Effector memory CD8-positive, alpha-beta T cell (primary cell): ENCODE results near the gene MEF2B.
"Not testable (repeated sequence)": the region's sequence is repeated elsewhere in the genome, so short reads cannot be mapped to it uniquely, and the experiment has no call there.

Source experiments
- ATAC-seq: fragments of 150-1000 bp; cut with Tn5 transposase; replicated peaks from 2 replicates; pipeline ENCODE4 v1.10.0; 2021; ENCODE audit warnings: mild to moderate bottlenecking, moderate library complexity
- DNase-seq, 3 experiments: peaks; one replicate each; pipeline ENCODE4 v3.0.0; 2021
- H3K27ac Mint-ChIP-seq, 2 donors: one replicate each; pipeline ENCODE4 v1.8.0; 2022; ENCODE audit warnings: mild to moderate bottlenecking in 2 of 2, mixed read lengths in 2 of 2, moderate library complexity in 2 of 2
- H3K27me3 Mint-ChIP-seq, 2 donors: one replicate each; pipeline ENCODE4 v1.8.0; 2022; ENCODE audit warnings: mixed read lengths in 2 of 2
- H3K36me3 Mint-ChIP-seq: one replicate; pipeline ENCODE4 v1.8.0; 2022; ENCODE audit warnings: mild to moderate bottlenecking, moderate library complexity, mixed read lengths; ENCODE audit not compliant: insufficient read depth
- H3K4me1 Mint-ChIP-seq, 2 donors: one replicate each; pipeline ENCODE4 v1.8.0; 2022; ENCODE audit warnings: low read depth in 2 of 2, mixed read lengths in 2 of 2
- H3K4me3 Mint-ChIP-seq, 2 donors: one replicate each; pipeline ENCODE4 v1.8.0; 2022; ENCODE audit warnings: mild to moderate bottlenecking in 2 of 2, mixed read lengths in 2 of 2, moderate library complexity in 2 of 2
- H3K9me3 Mint-ChIP-seq, 2 donors: one replicate each; pipeline ENCODE4 v1.8.0; 2022; ENCODE audit warnings: mixed read lengths in 2 of 2

Gene MEF2B

GRCh38 chr19:19181488-19181998, 11.5 kb upstream of the MEF2B start:
- H3K4me3 Mint-ChIP-seq = no peak overlapping the region
- no peak overlapping the region for H3K27ac Mint-ChIP-seq
- peaks cover 8 to 10% of the 10 kb centered on the region in 2 donors for H3K4me1 Mint-ChIP-seq
- DNase-seq (no peak), ATAC-seq (no peak)
- H3K36me3 Mint-ChIP-seq = peaks cover 36% of the 10 kb centered on the region
- no peaks in the 10 kb centered on the region for H3K9me3 Mint-ChIP-seq
- no peaks in the 10 kb centered on the region for H3K27me3 Mint-ChIP-seq

GRCh38 chr19:19179548-19180441, 9.7 kb upstream of the MEF2B start:
- Mint-ChIP-seq H3K27me3 (no peaks in the 10 kb centered on the region), H3K9me3 (no peaks in the 10 kb centered on the region), H3K4me1 (peaks cover 3 to 5% of the 10 kb centered on the region in 2 donors), H3K4me3 (no peak overlapping the region), H3K27ac (peak overlapping the region in 1 of 2 donors; percentile 41), H3K36me3 (peaks cover 27% of the 10 kb centered on the region)
- no peak for DNase-seq
- ATAC-seq = no peak

GRCh38 chr19:19176950-19177349, 6.9 kb upstream of the MEF2B start:
- no peak for DNase-seq
- Mint-ChIP-seq H3K4me3 (no peak overlapping the region), H3K4me1 (peaks cover 2 to 3% of the 10 kb centered on the region in 2 donors), H3K27me3 (no peaks in the 10 kb centered on the region), H3K9me3 (no peaks in the 10 kb centered on the region), H3K36me3 (peaks cover 20% of the 10 kb centered on the region), H3K27ac (no peak overlapping the region)
- no peak for ATAC-seq

GRCh38 chr19:19173243-19173642, 3.2 kb upstream of the MEF2B start:
- peaks cover 18% of the 10 kb centered on the region for H3K36me3 Mint-ChIP-seq
- H3K4me3 Mint-ChIP-seq, H3K27ac Mint-ChIP-seq, ATAC-seq, H3K9me3 Mint-ChIP-seq, DNase-seq: not testable (repeated sequence)
- H3K4me1 Mint-ChIP-seq = peaks cover 19 to 22% of the 10 kb centered on the region in 2 donors
- peaks cover 0 to 19% of the 10 kb centered on the region in 2 donors for H3K27me3 Mint-ChIP-seq

- H3K27me3 Mint-ChIP-seq = peaks cover 0 to 19% of the 10 kb centered on the region in 2 donors
- no peaks in the 10 kb centered on the region for H3K9me3 Mint-ChIP-seq
- peaks cover 17% of the 10 kb centered on the region for H3K36me3 Mint-ChIP-seq
- H3K27ac Mint-ChIP-seq = peak overlapping the region in 1 of 2 donors; percentile 66
- DNase-seq (no peak), ATAC-seq (no peak)
- peaks cover 19 to 22% of the 10 kb centered on the region in 2 donors for H3K4me1 Mint-ChIP-seq
- no peak overlapping the region for H3K4me3 Mint-ChIP-seq
Measured at GRCh38 chr19:19171821-19172532, 1.9 kb upstream of the MEF2B start.

- peaks cover 0 to 19% of the 10 kb centered on the region in 2 donors for H3K27me3 Mint-ChIP-seq
- peaks cover 12% of the 10 kb centered on the region for H3K36me3 Mint-ChIP-seq
- peaks cover 19 to 21% of the 10 kb centered on the region in 2 donors for H3K4me1 Mint-ChIP-seq
- peak overlapping the region; percentile 62 for H3K4me3 Mint-ChIP-seq
- ATAC-seq = no peak
- no peak for DNase-seq
- H3K27ac Mint-ChIP-seq = peak overlapping the region; percentile 39 to 87
- H3K9me3 Mint-ChIP-seq = no peaks in the 10 kb centered on the region
Measured at GRCh38 chr19:19170873-19171672, 1.0 kb upstream of the MEF2B start.

GRCh38 chr19:19169236-19170052, 619 bp downstream of the MEF2B start:
- H3K27ac Mint-ChIP-seq = peak overlapping the region in 1 of 2 donors; percentile 11
- no peak for DNase-seq
- peaks cover 0 to 19% of the 10 kb centered on the region in 2 donors for H3K27me3 Mint-ChIP-seq
- H3K9me3 Mint-ChIP-seq = no peaks in the 10 kb centered on the region
- peak overlapping the region; percentile 62 for H3K4me3 Mint-ChIP-seq
- no peak for ATAC-seq
- peaks cover 10% of the 10 kb centered on the region for H3K36me3 Mint-ChIP-seq
- H3K4me1 Mint-ChIP-seq = peaks cover 19 to 21% of the 10 kb centered on the region in 2 donors

- Mint-ChIP-seq H3K27me3 (peaks cover 0 to 19% of the 10 kb centered on the region in 2 donors), H3K27ac (no peak overlapping the region), H3K9me3 (no peaks in the 10 kb centered on the region), H3K36me3 (peaks cover 7% of the 10 kb centered on the region), H3K4me3 (no peak overlapping the region), H3K4me1 (peaks cover 19 to 21% of the 10 kb centered on the region in 2 donors)
- no peak for DNase-seq
- no peak for ATAC-seq
Measured at GRCh38 chr19:19167612-19168011, 2.5 kb downstream of the MEF2B start.

- Mint-ChIP-seq H3K27ac (no peak overlapping the region), H3K4me3 (no peak overlapping the region), H3K27me3 (peaks cover 0 to 10% of the 10 kb centered on the region in 2 donors), H3K9me3 (no peaks in the 10 kb centered on the region), H3K36me3 (peaks cover 7% of the 10 kb centered on the region), H3K4me1 (peaks cover 9 to 13% of the 10 kb centered on the region in 2 donors)
- no peak for ATAC-seq
- no peak for DNase-seq
Measured at GRCh38 chr19:19165396-19165795, 4.7 kb downstream of the MEF2B start.

- no peak for ATAC-seq
- H3K36me3 Mint-ChIP-seq = peaks cover 3% of the 10 kb centered on the region
- peak overlapping the region in 1 of 2 donors; percentile 77 for H3K27ac Mint-ChIP-seq
- no peak overlapping the region for H3K4me3 Mint-ChIP-seq
- no peak for DNase-seq
- peaks cover 0 to 3% of the 10 kb centered on the region in 2 donors for H3K4me1 Mint-ChIP-seq
- H3K27me3 Mint-ChIP-seq = no peaks in the 10 kb centered on the region
- H3K9me3 Mint-ChIP-seq = no peaks in the 10 kb centered on the region
Measured at GRCh38 chr19:19162495-19162894, 7.6 kb downstream of the MEF2B start.

- H3K27ac Mint-ChIP-seq = no peak overlapping the region
- H3K4me1 Mint-ChIP-seq = peaks cover 0 to 3% of the 10 kb centered on the region in 2 donors
- H3K27me3 Mint-ChIP-seq = no peaks in the 10 kb centered on the region
- H3K4me3 Mint-ChIP-seq = no peak overlapping the region
- H3K36me3 Mint-ChIP-seq = peaks cover 3% of the 10 kb centered on the region
- no peak for ATAC-seq
- H3K9me3 Mint-ChIP-seq = no peaks in the 10 kb centered on the region
- no peak for DNase-seq
Measured at GRCh38 chr19:19160461-19161035, 9.5 kb downstream of the MEF2B start.

GRCh38 chr19:19159534-19159933, 10.5 kb downstream of the MEF2B start:
- Mint-ChIP-seq H3K4me1 (peaks cover 0 to 1% of the 10 kb centered on the region in 2 donors), H3K9me3 (no peaks in the 10 kb centered on the region), H3K27me3 (no peaks in the 10 kb centered on the region), H3K4me3 (no peak overlapping the region), H3K36me3 (peaks cover 3% of the 10 kb centered on the region), H3K27ac (no peak overlapping the region)
- ATAC-seq (no peak), DNase-seq (no peak)
